ENCODE results near the gene CAPRIN1. TPM values are rescaled to one million over a fixed set of nuclear protein-coding genes. Genes with fewer than 3 reads are reported as not detected.

CAPRIN1 gene
- polyA plus RNA-seq, 1 experiment = 183 TPM

- no peak for DNase-seq (ENCODE audit: low read depth)
- Histone ChIP-seq H3K27me3 (ENCODE audit: control insufficient read depth, insufficient read depth, low read length) (no peaks in the 10 kb centered on the region), H3K4me3 (ENCODE audit: low read depth, low read length) (no peak overlapping the region), H3K36me3 (ENCODE audit: control insufficient read depth, insufficient read depth, low read length) (peaks cover 20% of the 10 kb centered on the region)
- POLR2A ChIA-PET = no interaction called here
- no peak for TF ChIP-seq CTCF (IDR thresholded peaks at IDR 0.05; ENCODE audit: insufficient read depth, low read depth, low read length)
- CTCF ChIA-PET = no interaction called here
These were observed 95.3 kb downstream of the CAPRIN1 start for GRCh38 chr11:34146866-34147265.

- Histone ChIP-seq H3K36me3 (ENCODE audit: control insufficient read depth, insufficient read depth, low read length) (peaks cover 19% of the 10 kb centered on the region), H3K4me3 (ENCODE audit: low read depth, low read length) (no peak overlapping the region), H3K27me3 (ENCODE audit: control insufficient read depth, insufficient read depth, low read length) (no peaks in the 10 kb centered on the region)
- no peak for DNase-seq (ENCODE audit: low read depth)
- no peak for TF ChIP-seq CTCF (IDR thresholded peaks at IDR 0.05; ENCODE audit: insufficient read depth, low read depth, low read length)
- POLR2A ChIA-PET = no interaction called here
- CTCF ChIA-PET = interaction anchor here (1.3 kb wide), 1 partner anchor 27 kb away, joined by 3 read pairs; no protein-coding TSS in a partner anchor
These were observed 96.0 kb downstream of the CAPRIN1 start for GRCh38 chr11:34147581-34147980.

- Histone ChIP-seq H3K4me3 (ENCODE audit: low read depth, low read length) (no peak overlapping the region), H3K36me3 (ENCODE audit: control insufficient read depth, insufficient read depth, low read length) (peaks cover 15% of the 10 kb centered on the region), H3K27me3 (ENCODE audit: control insufficient read depth, insufficient read depth, low read length) (no peaks in the 10 kb centered on the region)
- DNase-seq (ENCODE audit: low read depth) = no peak
- ChIA-PET CTCF (interaction anchor here (1.0 to 1.3 kb wide), 2 partner anchors 11 to 26 kb away, joined by 3 read pairs; no protein-coding TSS in a partner anchor), POLR2A (no interaction called here)
- TF ChIP-seq CTCF (IDR thresholded peaks at IDR 0.05; ENCODE audit: insufficient read depth, low read depth, low read length) = no peak
These were observed 97.1 kb downstream of the CAPRIN1 start for GRCh38 chr11:34148504-34149165.

GRCh38 chr11:34149274-34149673 lies 97.7 kb downstream of the CAPRIN1 start:
- CTCF ChIA-PET = interaction anchor here (0.6 to 2.6 kb wide), 6 partner anchors 12 to 209 kb away, joined by 3 to 11 read pairs (median 3); partner anchors contain the start of gene ABTB2
- H3K4me3 ChIP-seq (ENCODE audit: low read depth, low read length) = no peak overlapping the region
- no peaks in the 10 kb centered on the region for H3K27me3 ChIP-seq (ENCODE audit: control insufficient read depth, insufficient read depth, low read length)
- H3K36me3 ChIP-seq (ENCODE audit: control insufficient read depth, insufficient read depth, low read length) = peaks cover 15% of the 10 kb centered on the region
- no peak for TF ChIP-seq CTCF (IDR thresholded peaks at IDR 0.05; ENCODE audit: insufficient read depth, low read depth, low read length)
- POLR2A ChIA-PET = no interaction called here
- no peak for DNase-seq (ENCODE audit: low read depth)

DNA sequence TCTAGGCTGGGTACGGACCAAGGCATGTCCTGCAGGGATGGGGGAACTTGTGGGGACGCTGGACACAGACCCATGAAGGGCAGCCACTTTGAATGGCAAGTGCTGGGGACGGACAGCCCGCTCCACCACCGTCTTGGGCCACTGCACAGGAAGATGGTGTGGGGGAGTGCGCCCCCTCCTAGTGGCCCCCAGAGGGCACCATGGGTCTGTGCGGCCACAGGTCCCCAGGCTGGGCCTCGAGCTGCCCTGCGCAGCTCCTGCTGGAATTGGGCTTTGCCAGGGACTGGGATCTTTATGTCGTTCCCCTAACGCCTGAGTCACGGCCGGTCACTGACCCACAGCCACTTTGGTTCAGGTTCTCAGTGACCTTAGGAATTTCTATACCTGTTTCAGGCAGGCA lies 98.3 kb downstream of the CAPRIN1 start:
- POLR2A ChIA-PET = no interaction called here
- TF ChIP-seq CTCF (IDR thresholded peaks at IDR 0.05; ENCODE audit: insufficient read depth, low read depth, low read length) = peak; percentile 57
- Histone ChIP-seq H3K4me3 (ENCODE audit: low read depth, low read length) (no peak overlapping the region), H3K36me3 (ENCODE audit: control insufficient read depth, insufficient read depth, low read length) (peaks cover 14% of the 10 kb centered on the region), H3K27me3 (ENCODE audit: control insufficient read depth, insufficient read depth, low read length) (no peaks in the 10 kb centered on the region)
- DNase-seq (ENCODE audit: low read depth) = no peak
- CTCF ChIA-PET = interaction anchor here (0.6 to 2.6 kb wide), 8 partner anchors 9 to 208 kb away, joined by 3 to 11 read pairs (median 3); partner anchors contain the start of gene ABTB2

All from BJ (cell line).